D721Med (cell line): ENCODE data around the gene RELL1.

Experiments used
- DNase-seq: peaks from one replicate; pipeline ENCODE4 v3.0.0; 2011; ENCODE audit warnings: low spot score; ENCODE audit not compliant: insufficient read length
- FAIRE-seq: peaks from 2 replicates; lab custom pipeline; 2011; peaks lifted over from hg19 to GRCh38; lab: Jason Lieb, UNC
- CTCF ChIP-seq: IDR thresholded peaks from 2 replicates; pipeline ENCODE4 v1.5.1; 2012; ENCODE audit warnings: mild to moderate bottlenecking, control low read depth; ENCODE audit not compliant: insufficient read depth; ENCODE audit errors: missing control alignments

RELL1 gene

DNA sequence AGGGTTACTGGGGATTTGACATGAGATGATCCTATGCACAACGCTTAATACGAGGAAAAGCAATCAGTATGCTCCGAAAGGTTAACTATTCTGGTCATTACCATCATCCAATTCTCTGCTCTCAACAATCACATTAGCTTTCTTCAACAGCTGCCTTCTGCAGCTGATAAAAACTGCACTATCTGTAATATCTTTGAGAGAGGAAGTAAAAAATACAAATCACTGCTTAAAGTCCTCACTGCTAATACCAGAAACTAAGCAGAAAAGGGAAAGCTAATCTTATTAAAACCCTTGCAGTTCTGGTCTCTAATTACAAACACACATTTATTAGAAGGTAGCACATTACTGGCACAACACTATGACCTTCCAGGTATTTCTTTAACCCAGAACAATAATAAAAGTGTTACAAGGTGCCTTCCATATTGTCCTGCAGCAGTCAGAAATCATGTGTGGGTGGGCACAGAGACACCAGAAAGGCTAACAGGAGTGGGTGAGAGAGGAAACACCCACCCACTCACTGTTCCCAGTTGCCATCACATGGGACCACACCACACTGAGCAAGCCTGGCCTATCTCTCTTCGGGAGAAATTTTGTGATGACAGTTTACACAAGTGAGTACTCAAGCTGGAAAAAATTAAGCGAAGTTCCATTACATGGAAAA is 71.0 kb downstream of the RELL1 start:
- TF ChIP-seq CTCF = no peak
- peak; percentile 55 for FAIRE-seq
- no peak for DNase-seq

GRCh38 chr4:37612811-37613210 is 73.4 kb downstream of the RELL1 start:
- no peak for TF ChIP-seq CTCF
- FAIRE-seq = peak; percentile 21
- no peak for DNase-seq

- no peak for DNase-seq
- TF ChIP-seq CTCF = no peak
- no peak for FAIRE-seq
Measured at GRCh38 chr4:37609626-37610025, 76.5 kb downstream of the RELL1 start.

- no peak for FAIRE-seq
Measured at GRCh38 chr4:37607018-37607417, 79.2 kb downstream of the RELL1 start.

GRCh38 chr4:37605843-37606565 is 80.2 kb downstream of the RELL1 start:
- FAIRE-seq = no peak

More at GRCh38 chr4:37607018-37607417, 79.2 kb downstream of the RELL1 start:
- TF ChIP-seq CTCF = no peak
- no peak for DNase-seq

GRCh38 chr4:37604461-37604860 is 81.7 kb downstream of the RELL1 start:
- TF ChIP-seq CTCF = no peak
- DNase-seq = no peak
- FAIRE-seq = no peak

More at GRCh38 chr4:37605843-37606565, 80.2 kb downstream of the RELL1 start:
- TF ChIP-seq CTCF = no peak
- no peak for DNase-seq

DNA sequence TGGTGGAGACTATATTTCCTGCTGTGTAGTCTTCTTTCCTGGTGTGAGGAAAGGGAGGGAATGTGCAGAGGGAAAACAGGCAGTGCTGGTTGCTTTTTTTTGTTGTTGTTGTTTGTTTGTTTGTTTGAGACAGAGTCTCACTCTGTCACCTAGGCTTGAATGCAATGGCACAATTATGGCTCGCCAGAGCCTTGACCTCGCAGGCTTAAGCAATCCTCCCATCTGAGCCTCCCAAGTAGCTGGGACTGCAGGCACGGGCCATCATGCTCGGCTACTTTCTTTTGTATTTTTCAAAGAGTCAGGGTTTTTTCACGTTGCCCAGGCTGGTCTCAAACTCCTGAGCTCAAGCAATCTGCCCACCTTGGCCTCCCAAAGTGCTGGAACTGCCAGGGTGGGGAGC is 82.5 kb downstream of the RELL1 start:
- no peak for DNase-seq
- FAIRE-seq = no peak
- TF ChIP-seq CTCF = no peak
